ENCODE results near the gene TRIM28.

DNA sequence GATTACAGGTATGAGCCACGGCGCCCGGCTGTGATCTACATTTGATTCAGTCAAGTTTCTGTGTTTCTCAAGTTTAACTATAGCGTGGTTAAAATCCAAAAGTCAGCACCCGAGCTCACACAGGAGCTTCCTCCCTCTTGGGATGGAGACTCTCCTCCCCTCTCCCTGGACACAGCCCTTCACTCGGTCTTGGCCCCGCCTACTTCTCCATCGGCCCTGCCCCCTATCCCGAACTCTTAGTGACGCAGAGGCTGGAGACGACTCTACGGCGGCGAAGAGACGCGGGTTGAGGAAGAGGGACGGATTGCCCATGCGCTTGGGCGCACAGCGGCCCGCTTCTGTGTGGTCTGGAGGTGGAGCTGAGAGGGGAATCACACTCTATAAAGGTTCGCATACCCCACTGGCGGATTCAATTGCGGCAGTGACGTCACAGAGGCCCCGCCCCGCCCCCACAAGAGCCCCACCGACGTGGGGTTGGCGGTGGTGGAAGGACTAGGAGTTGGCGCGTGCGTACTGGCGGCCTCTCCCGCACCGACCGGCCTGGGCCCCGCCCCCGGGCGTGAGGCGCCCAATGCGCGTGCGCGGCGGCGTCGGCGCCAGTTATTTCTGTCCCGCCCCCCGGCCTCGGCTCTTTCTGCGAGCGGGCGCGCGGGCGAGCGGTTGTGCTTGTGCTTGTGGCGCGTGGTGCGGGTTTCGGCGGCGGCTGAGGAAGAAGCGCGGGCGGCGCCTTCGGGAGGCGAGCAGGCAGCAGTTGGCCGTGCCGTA, at the start of gene TRIM28:
- no peak for TF ChIP-seq CTCF (conservative IDR thresholded peaks at IDR 0.05; ENCODE audit: low read length)
- TF ChIP-seq EZH2phosphoT487 (IDR thresholded peaks at IDR 0.05; ENCODE audit: borderline replicate concordance) = no peak

Data from Loucy (cell line).